ENCODE results near the gene MRPL49.

GRCh38 chr11:65151331-65151899, 29.3 kb downstream of the MRPL49 start:
- TF ChIP-seq, protein P1, sequence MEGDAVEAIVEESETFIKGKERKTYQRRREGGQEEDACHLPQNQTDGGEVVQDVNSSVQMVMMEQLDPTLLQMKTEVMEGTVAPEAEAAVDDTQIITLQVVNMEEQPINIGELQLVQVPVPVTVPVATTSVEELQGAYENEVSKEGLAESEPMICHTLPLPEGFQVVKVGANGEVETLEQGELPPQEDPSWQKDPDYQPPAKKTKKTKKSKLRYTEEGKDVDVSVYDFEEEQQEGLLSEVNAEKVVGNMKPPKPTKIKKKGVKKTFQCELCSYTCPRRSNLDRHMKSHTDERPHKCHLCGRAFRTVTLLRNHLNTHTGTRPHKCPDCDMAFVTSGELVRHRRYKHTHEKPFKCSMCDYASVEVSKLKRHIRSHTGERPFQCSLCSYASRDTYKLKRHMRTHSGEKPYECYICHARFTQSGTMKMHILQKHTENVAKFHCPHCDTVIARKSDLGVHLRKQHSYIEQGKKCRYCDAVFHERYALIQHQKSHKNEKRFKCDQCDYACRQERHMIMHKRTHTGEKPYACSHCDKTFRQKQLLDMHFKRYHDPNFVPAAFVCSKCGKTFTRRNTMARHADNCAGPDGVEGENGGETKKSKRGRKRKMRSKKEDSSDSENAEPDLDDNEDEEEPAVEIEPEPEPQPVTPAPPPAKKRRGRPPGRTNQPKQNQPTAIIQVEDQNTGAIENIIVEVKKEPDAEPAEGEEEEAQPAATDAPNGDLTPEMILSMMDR (IDR thresholded peaks at IDR 0.05) = no peak
- no peak for TF ChIP-seq POLR2A (IDR thresholded peaks at IDR 0.05)
